B cell (primary cell): ENCODE data around the gene SHQ1. TPM values are rescaled to one million over a fixed set of nuclear protein-coding genes. Genes with fewer than 3 reads are reported as not detected.
A peak's percentile ranks its signal among the peaks of the same experiment; 100 is the strongest.

ENCODE experiments used
- ATAC-seq: fragments of 200-7000 bp; cut with Tn5 transposase; one replicate; pipeline ENCODE4 v1.10.0; 2021; ENCODE audit warnings: low read depth, mild to moderate bottlenecking, moderate number of reproducible peaks, moderate library complexity
- CTCF ChIA-PET: fragments of 350-600 bp; sonication (Branson Sonifier 250); formaldehyde crosslinking; loops from one replicate; lab custom pipeline; 2021; ENCODE audit warnings: antibody characterized with exemption, inconsistent platforms; lab: Charles Lee
- POLR2A ChIA-PET: fragments of 350-600 bp; sonication (Branson Sonifier 250); formaldehyde crosslinking; loops from one replicate; lab custom pipeline; 2021; ENCODE audit warnings: antibody characterized with exemption; lab: Charles Lee
- DNase-seq: peaks from one replicate; pipeline ENCODE4 v3.0.0; 2013
- H2AFZ ChIP-seq: 2 replicates; pipeline ENCODE4 v1.6.1; 2012; ENCODE audit warnings: mild to moderate bottlenecking, low read depth, low read length; ENCODE audit not compliant: insufficient read depth, poor library complexity, severe bottlenecking
- H3K27ac ChIP-seq, 2 donors: 1 replicate in 1 of 2; 2 replicates in 1 of 2; pipeline ENCODE4 v1.5.1; 2012 to 2013; ENCODE audit warnings: low read length in 2 of 2, mild to moderate bottlenecking in 2 of 2, moderate library complexity in 1 of 2
- H3K27me3 ChIP-seq, 4 experiments: fragments of 200-600 bp in 1 of 4; sonication (generic) in 1 of 4; replicated peaks in 1 of 4; 1 replicate in 2 of 4; 2 replicates in 2 of 4; pipeline versions ENCODE4 v1.6.1 to v1.7.0; 2013 to 2016; ENCODE audit warnings: low read length in 3 of 4, mild to moderate bottlenecking in 2 of 4, mixed read lengths in 1 of 4, moderate library complexity in 1 of 4; ENCODE audit not compliant: insufficient read depth in 4 of 4, control insufficient read depth in 3 of 4; ENCODE audit errors: control extremely low read depth in 1 of 4
- H3K36me3 ChIP-seq, 2 experiments: replicated peaks in 1 of 2; 1 replicate in 1 of 2; 2 replicates in 1 of 2; pipeline versions ENCODE4 v1.6.1 to v1.7.1; 2013; ENCODE audit warnings: low read length in 1 of 2; ENCODE audit not compliant: insufficient read depth in 2 of 2, control insufficient read depth in 1 of 2; ENCODE audit errors: control extremely low read depth in 1 of 2, extremely low read depth in 1 of 2
- H3K4me1 ChIP-seq, 2 donors: fragments of 200-600 bp in 1 of 2; sonication (generic) in 1 of 2; 1 replicate in 1 of 2; 2 replicates in 1 of 2; pipeline versions ENCODE4 v1.5.1 to v1.6.1; 2013 to 2017; ENCODE audit warnings: low read length in 2 of 2; ENCODE audit not compliant: control insufficient read depth in 2 of 2, insufficient read depth in 2 of 2
- H3K4me2 ChIP-seq: replicated peaks from 2 replicates; pipeline ENCODE3; 2012; ENCODE audit warnings: mild to moderate bottlenecking, low read depth, low read length; ENCODE audit not compliant: poor library complexity, severe bottlenecking
- H3K4me3 ChIP-seq, 5 experiments: fragments of 200-600 bp in 1 of 5; sonication (generic) in 1 of 5; 1 replicate in 3 of 5; 2 replicates in 2 of 5; pipeline versions ENCODE4 v1.5.1 to v1.7.0; 2011 to 2016; ENCODE audit warnings: low read length in 4 of 5, mild to moderate bottlenecking in 4 of 5, low read depth in 2 of 5, control low read depth in 1 of 5, moderate library complexity in 1 of 5; ENCODE audit not compliant: insufficient read depth in 1 of 5; ENCODE audit errors: control extremely low read depth in 1 of 5, extremely low read depth in 1 of 5
- H3K79me2 ChIP-seq: fragments of 200-600 bp; sonication (generic); one replicate; pipeline ENCODE4 v1.6.0; 2016; ENCODE audit warnings: low read length; ENCODE audit not compliant: control insufficient read depth, insufficient read depth
- H3K9ac ChIP-seq: fragments of 200-600 bp; sonication (generic); 2 replicates; pipeline ENCODE4 v1.6.1; 2017; ENCODE audit warnings: mild to moderate bottlenecking, low read length, moderate library complexity
- H3K9me3 ChIP-seq, 3 donors: one replicate each; pipeline versions ENCODE4 v1.6.1 to v1.7.1; 2013; ENCODE audit warnings: low read length in 2 of 3; ENCODE audit not compliant: control insufficient read depth in 2 of 3, insufficient read depth in 1 of 3; ENCODE audit errors: control extremely low read depth in 1 of 3
- H4K20me1 ChIP-seq: 2 replicates; pipeline ENCODE4 v1.6.0; 2012; ENCODE audit warnings: mild to moderate bottlenecking, low read length; ENCODE audit not compliant: insufficient read depth, control insufficient read depth, poor library complexity, severe bottlenecking
- H3K27ac Mint-ChIP-seq: one replicate; pipeline ENCODE4 v1.8.0; 2021; ENCODE audit warnings: mixed read lengths
- H3K27me3 Mint-ChIP-seq: one replicate; pipeline ENCODE4 v1.8.0; 2021; ENCODE audit warnings: mixed read lengths
- H3K4me1 Mint-ChIP-seq: one replicate; pipeline ENCODE4 v1.8.0; 2021; ENCODE audit warnings: mixed read lengths
- H3K4me3 Mint-ChIP-seq: one replicate; pipeline ENCODE4 v1.8.0; 2021; ENCODE audit warnings: mixed read lengths
- H3K9me3 Mint-ChIP-seq: one replicate; pipeline ENCODE4 v1.8.0; 2022; ENCODE audit warnings: mixed read lengths; ENCODE audit not compliant: insufficient read depth
- EZH2 ChIP-seq: IDR thresholded peaks from 2 replicates; pipeline ENCODE4 v1.6.1; 2012; ENCODE audit warnings: borderline replicate concordance, low read depth, mild to moderate bottlenecking, moderate library complexity, low read length; ENCODE audit not compliant: insufficient read depth, poor library complexity, severe bottlenecking
- WGBS: methylation state at CpG from one replicate; pipeline ENCODE4 v1.1.5; 2013; ENCODE audit warnings: missing lambda C conversion rate; ENCODE audit not compliant: insufficient coverage; 5-methylcytosine and 5-hydroxymethylcytosine counted together
- intact Hi-C: fragments of 100-400 bp; cut with micrococcal nuclease; formaldehyde crosslinking; loops from one replicate; pipeline ENCODE4 v1.10.0; 2022
- polyA plus RNA-seq: library from polyadenylated mRNA; depleted of rRNA; stranded (reverse); fragments of >200 nt; gene quantifications from 2 replicates; pipeline ENCODE4 v1.2.3, GENCODE V29; 2012
- total RNA-seq, 2 donors: library from RNA; stranded (reverse); fragments of 120-200 nt in 1 of 2; gene quantifications; 1 replicate in 1 of 2; 2 replicates in 1 of 2; pipeline versions ENCODE4 v1.2.3 to v1.2.4, GENCODE V29; 2013 to 2022
- TF ChIP-seq, protein P1 (sequence below): fragments of 200-600 bp; IDR thresholded peaks from one replicate; pipeline ENCODE4 v1.8.0; 2022; ENCODE audit warnings: antibody characterized with exemption, mild to moderate bottlenecking

SHQ1 gene
- total and polyA plus RNA-seq, 2 donors (not counting 1 experiment from before 2014, with no cell fraction given), result 3.6 to 32.0 TPM

DNA sequence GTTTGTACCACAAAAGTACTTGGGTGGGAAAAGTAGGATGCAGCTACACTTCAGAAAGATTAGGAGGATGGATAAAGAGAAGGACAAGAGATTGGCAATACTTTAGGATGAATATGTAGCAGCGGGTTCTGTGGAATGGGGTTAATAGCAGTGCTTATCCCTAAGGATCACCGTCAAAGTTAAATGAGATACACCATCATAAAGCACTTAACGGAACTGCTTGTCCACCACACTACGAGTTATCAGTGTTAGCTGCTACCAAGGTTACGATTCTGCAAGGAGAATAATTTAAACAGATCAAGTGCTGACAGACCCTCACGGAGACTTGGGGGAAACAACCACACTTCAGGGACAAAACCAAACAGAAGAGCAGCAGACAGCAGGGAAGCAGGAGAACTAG, 963 bp downstream of the SHQ1 start:
- no peak for TF ChIP-seq EZH2
- TF ChIP-seq, protein P1, sequence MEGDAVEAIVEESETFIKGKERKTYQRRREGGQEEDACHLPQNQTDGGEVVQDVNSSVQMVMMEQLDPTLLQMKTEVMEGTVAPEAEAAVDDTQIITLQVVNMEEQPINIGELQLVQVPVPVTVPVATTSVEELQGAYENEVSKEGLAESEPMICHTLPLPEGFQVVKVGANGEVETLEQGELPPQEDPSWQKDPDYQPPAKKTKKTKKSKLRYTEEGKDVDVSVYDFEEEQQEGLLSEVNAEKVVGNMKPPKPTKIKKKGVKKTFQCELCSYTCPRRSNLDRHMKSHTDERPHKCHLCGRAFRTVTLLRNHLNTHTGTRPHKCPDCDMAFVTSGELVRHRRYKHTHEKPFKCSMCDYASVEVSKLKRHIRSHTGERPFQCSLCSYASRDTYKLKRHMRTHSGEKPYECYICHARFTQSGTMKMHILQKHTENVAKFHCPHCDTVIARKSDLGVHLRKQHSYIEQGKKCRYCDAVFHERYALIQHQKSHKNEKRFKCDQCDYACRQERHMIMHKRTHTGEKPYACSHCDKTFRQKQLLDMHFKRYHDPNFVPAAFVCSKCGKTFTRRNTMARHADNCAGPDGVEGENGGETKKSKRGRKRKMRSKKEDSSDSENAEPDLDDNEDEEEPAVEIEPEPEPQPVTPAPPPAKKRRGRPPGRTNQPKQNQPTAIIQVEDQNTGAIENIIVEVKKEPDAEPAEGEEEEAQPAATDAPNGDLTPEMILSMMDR, result no peak
- Mint-ChIP-seq H3K27ac (peak overlapping the region; percentile 82), H3K4me1 (peaks cover 35% of the 10 kb centered on the region), H3K9me3 (no peaks in the 10 kb centered on the region), H3K27me3 (no peaks in the 10 kb centered on the region), H3K4me3 (peak overlapping the region; percentile 93)
- Histone ChIP-seq H3K9ac (peak overlapping the region; percentile 68), H3K9me3 (no peaks in the 10 kb centered on the region), H2AFZ (peak overlapping the region; percentile 89), H3K4me2 (peak overlapping the region; percentile 77), H3K36me3 (no peaks in the 10 kb centered on the region), H3K27ac (no peak overlapping the region), H3K4me3 (peak overlapping the region; percentile 67 to 92 (median 85)), H3K79me2 (peaks cover 19% of the 10 kb centered on the region), H4K20me1 (no peaks in the 10 kb centered on the region), H3K4me1 (peaks cover 18 to 20% of the 10 kb centered on the region in 2 donors), H3K27me3 (no peaks in the 10 kb centered on the region)
- WGBS, result no CpG with 5 or more reads among the region's 6 CpGs
- DNase-seq (peak; percentile 8), ATAC-seq (no peak)
- CTCF ChIA-PET, result interaction anchor here (1.3 to 2.4 kb wide), 2 partner anchors 24 to 1136 kb away, joined by 5 to 8 read pairs; no protein-coding TSS in a partner anchor
- intact Hi-C loops, result no loop called here
- POLR2A ChIA-PET, result no interaction called here

DNA sequence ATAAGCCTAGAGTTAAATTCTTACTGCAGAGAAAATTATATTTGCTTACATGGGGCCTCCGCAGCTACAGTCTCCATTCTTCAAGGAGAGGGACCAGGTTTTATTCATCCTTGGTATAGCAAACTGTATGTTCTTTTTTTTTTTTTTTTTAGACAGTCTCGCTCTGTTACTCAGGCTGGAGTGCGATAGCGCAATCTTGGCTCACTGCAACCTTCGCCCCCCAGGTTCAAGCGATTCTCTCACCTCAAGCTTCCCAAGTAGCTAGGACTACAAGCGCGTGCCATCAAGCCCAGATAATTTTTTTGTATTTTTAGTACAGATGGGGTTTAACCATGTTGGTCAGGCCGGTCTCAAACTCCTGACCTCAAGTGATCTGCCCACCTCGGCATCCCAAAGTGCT, 2.1 kb downstream of the SHQ1 start:
- intact Hi-C loops, result no loop called here
- peaks cover 4 to 11% of the 10 kb centered on the region in 2 experiments for H3K36me3 ChIP-seq
- H3K27ac ChIP-seq, result no peak overlapping the region
- H3K27me3 ChIP-seq, result no peaks in the 10 kb centered on the region
- ATAC-seq (no peak), DNase-seq (no peak)
- H3K79me2 ChIP-seq, result peaks cover 19% of the 10 kb centered on the region
- 100% methylated on average over 2 of the region's 10 CpGs for WGBS
- no peak overlapping the region for H2AFZ ChIP-seq
- Mint-ChIP-seq H3K4me3 (peak overlapping the region; percentile 24), H3K4me1 (peaks cover 35% of the 10 kb centered on the region), H3K9me3 (no peaks in the 10 kb centered on the region), H3K27ac (no peak overlapping the region), H3K27me3 (no peaks in the 10 kb centered on the region)
- peaks cover 18 to 20% of the 10 kb centered on the region in 2 donors for H3K4me1 ChIP-seq
- H4K20me1 ChIP-seq, result no peaks in the 10 kb centered on the region
- H3K4me2 ChIP-seq, result no peak overlapping the region
- no peaks in the 10 kb centered on the region for H3K9me3 ChIP-seq
- ChIA-PET CTCF (interaction anchor here (0.8 to 0.9 kb wide), 2 partner anchors 181 to 971 kb away, joined by 3 read pairs; no protein-coding TSS in a partner anchor), POLR2A (no interaction called here)
- H3K9ac ChIP-seq, result no peak overlapping the region
- TF ChIP-seq, protein P1, result no peak
- TF ChIP-seq EZH2, result no peak
- H3K4me3 ChIP-seq, result no peak overlapping the region
